HG03565 (cell line): ENCODE results near the gene NAT16.
"Not testable (repeated sequence)": the region's sequence is repeated elsewhere in the genome, so short reads cannot be mapped to it uniquely, and the experiment has no call there.

Source experiments
- ATAC-seq: cut with Tn5 transposase; IDR thresholded peaks from one replicate; pipeline ENCODE4 v1.9.1; 2021; ENCODE audit warnings: mild to moderate bottlenecking, moderate library complexity; ENCODE audit not compliant: unreplicated experiment

Gene NAT16

DNA sequence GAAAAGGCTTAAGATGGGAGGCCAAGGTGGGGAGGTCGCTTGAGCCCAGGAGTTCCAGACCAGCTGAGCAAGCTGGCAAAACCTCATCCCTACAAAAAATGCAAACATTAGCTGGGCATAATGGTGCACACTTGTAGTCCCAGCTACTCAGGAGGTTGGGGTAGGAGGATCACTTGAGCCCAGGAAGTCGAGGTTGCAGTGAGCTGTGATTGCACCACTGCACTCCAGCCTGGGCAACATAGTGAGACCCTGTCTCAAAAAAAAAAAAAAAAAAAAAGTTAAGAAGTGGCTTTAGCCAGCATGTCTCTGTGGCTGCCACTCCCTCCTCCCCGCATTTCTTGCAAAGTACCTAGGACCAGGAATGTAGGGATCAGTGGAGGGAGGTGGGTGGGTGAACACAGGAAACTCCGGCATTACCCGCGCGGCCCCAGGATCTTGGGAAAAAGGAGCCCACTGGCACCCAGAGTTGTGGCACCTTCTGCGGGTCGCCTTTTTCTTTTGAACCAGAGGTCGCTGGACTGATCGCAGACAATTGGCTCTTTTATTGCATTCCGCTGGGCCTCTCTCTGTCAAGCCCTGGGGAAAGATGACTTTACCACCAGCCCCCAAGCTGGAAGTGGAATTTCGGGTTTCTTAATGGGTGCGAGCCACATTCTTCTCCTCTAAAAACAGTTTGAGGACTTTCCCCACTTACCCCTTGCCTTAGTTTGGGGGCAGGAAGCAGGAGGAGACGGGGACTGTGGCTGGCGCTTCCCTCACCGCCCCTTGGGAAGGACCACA is 18.2 kb downstream of the NAT16 start:
- ATAC-seq: no peak

GRCh38 chr7:101160910-101161309 is 19.2 kb downstream of the NAT16 start:
- no peak for ATAC-seq

GRCh38 chr7:101159696-101160674 is 20.1 kb downstream of the NAT16 start:
- ATAC-seq: no peak

DNA sequence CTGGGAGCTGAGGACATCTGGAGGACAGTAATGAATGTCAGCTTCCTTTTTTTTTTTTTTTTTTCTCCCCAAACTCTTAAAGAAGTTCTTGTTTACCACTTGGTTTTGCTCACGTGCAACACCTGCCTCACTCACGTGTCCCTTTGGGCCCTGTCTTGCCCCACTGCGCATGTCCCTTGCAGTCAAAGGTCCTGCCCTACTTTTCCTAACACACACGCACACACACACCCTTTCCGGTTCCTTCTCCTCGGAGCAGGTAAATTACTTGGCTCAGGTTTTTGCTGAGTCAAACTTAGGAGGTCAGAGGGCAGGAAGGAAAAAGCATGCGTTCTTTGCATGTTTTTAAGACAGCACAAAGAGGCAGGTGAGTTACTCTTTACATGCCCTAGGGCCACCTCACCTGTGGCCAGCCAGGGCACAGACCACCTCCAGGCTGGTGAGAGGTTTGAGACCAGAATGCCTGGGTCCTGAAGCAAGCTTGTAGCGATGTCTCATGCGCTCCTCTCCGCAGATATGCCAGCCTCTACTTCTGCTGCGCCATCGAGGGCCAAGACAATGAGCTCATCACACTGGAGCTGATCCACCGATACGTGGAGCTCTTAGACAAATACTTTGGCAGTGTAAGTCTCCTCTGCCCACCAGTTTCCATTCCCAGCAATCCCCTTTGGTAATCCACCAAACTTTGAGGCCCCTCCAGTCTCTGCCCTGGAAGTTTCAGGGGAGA is 23.1 kb downstream of the NAT16 start:
- no peak for ATAC-seq

- ATAC-seq: no peak
Measured at GRCh38 chr7:101156277-101156676, 23.8 kb downstream of the NAT16 start.

- ATAC-seq: no peak
Measured at GRCh38 chr7:101155303-101155702, 24.8 kb downstream of the NAT16 start.

DNA sequence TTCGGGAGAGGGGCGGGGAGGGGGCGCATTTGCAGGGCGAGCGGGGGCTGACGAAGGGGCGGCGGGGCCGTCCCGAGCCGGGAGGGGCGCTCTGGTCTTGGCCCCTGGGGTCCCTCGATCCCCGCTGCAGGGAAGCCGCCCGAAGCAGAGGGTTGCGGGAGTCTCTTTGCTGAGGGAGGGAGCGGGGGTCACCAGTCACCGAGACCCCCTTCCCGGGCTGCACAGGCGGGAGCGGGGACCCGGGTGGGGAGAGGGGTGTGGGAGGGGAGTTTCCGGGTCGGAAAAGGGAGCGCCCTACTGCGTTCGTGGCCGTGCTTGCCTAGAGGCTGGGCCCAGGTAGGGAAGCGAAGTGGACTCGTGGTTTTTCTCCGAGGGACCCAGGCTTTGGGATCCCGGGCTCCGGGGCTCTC is 25.4 kb downstream of the NAT16 start:
- no peak for ATAC-seq

GRCh38 chr7:101153969-101154692 is 26.0 kb downstream of the NAT16 start, which contains the start of gene AP1S1:
Gene AP1S1, plus strand, starts transcription at chr7:101154476. Its CDS starts 39 bp downstream, at chr7:101154515.
- peak; percentile 72 for ATAC-seq

GRCh38 chr7:101151908-101152651 is 28.0 kb downstream of the NAT16 start:
- ATAC-seq: no peak

- ATAC-seq: no peak
Measured at GRCh38 chr7:101140746-101141382, 39.2 kb downstream of the NAT16 start.

- ATAC-seq: no peak
Measured at GRCh38 chr7:101140339-101140699, 39.8 kb downstream of the NAT16 start.

DNA sequence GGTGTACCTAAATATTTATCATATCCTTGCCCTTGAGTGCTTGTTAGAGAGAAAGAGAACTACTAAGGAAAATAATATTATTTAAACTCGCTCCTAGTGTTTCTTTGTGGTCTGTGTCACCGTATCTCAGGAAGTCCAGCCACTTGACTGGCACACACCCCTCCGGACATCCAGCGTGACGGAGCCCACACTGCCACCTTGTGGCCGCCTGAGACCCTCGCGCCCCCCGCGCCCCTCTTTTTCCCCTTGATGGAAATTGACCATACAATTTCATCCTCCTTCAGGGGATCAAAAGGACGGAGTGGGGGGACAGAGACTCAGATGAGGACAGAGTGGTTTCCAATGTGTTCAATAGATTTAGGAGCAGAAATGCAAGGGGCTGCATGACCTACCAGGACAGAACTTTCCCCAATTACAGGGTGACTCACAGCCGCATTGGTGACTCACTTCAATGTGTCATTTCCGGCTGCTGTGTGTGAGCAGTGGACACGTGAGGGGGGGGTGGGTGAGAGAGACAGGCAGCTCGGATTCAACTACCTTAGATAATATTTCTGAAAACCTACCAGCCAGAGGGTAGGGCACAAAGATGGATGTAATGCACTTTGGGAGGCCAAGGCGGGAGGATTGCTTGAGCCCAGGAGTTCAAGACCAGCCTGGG is 41.8 kb downstream of the NAT16 start:
- ATAC-seq: peak; percentile 59

GRCh38 chr7:101137651-101138212 is 42.4 kb downstream of the NAT16 start:
- ATAC-seq: peak; percentile 21

DNA sequence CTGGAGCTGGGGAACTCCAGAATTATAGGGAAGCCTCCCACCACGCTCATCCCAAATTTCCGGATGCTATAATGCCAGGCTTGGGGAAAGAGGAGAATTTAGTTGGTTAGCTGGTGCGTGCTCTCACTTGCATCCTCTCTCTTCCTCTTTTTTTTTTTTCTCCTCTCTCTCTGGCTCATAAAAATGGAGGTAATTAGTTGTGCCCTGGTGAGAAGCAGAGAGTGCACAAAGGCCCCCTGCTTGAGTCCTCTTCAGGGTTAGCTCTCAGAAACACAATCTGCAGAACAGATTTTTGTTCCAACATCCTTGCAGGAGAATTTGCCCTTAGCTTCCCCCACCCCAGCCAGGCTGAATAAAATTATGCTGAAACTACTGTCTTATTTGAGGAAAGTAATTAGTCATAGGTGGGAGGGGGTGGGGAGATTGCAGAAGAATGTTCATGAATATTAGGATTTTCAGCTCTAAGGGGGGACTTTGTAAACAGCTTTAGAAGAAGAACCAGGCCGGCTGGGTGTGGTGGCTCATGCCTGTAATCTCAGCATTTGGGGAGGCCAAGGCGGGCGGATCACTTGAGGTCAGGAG is 45.6 kb downstream of the NAT16 start:
- no peak for ATAC-seq

GRCh38 chr7:101133621-101134398 is 46.3 kb downstream of the NAT16 start:
- no peak for ATAC-seq

DNA sequence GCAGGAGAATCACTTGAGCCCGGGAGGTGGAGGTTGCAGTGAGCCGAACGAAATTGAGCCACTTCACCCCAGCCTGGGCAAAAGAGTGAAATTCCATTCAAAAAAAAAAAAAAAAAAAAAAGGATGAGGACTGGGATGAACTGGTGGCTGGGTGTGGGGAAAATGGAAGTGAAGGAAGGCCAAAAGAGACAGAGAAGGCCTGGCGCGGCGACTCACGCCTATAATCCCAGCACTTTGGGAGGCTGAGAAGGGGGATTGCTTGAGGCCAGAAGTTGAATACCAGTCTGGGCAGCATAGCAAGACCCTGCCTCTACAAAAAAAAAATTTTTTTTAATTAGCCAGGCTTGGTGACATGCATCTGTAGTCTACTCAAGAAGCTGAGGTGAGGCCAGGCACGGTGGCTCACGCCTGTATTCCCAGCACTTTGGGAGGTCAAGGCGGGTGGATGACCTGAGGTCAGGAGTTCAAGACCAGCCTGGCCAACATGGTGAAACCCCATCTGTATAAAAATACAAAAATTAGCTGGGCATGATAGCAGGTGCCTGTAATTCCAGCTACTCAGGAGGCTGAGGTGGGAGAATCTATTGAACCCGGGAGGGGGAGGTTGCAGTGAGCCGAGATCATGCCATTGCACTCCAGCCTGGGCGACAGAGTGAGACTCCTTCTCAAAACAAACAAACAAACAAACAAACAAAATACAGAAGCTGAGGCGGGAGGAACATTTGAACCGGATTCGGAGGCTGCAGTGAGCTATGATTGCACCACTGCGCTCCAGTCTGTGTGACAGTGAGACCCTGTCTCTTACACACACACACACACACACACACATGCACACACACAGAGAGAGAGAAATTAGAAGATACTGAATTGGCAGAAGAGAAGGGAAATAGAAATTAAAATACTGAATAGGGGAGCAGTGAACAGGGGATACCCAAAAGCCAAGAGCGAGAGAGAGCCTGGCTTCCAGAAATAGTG is 47.2 kb downstream of the NAT16 start:
- not testable (repeated sequence) for ATAC-seq
